SU-DHL-6 (cell line): ENCODE measurements around the gene NBPF20.
"Not testable (repeated sequence)": the region's sequence is repeated elsewhere in the genome, so short reads cannot be mapped to it uniquely, and the experiment has no call there.

Experiments
- H2AFZ ChIP-seq: fragments of 200-600 bp; sonication (generic); 2 replicates; pipeline ENCODE4 v1.6.1; 2014; ENCODE audit warnings: low read depth, mild to moderate bottlenecking, moderate library complexity, mixed read lengths, antibody characterized with exemption, low read length; ENCODE audit not compliant: severe bottlenecking
- H3F3A ChIP-seq: fragments of 200-600 bp; shearing (Covaris generic); 2 replicates; pipeline ENCODE4 v1.6.0; 2016; ENCODE audit warnings: antibody characterized with exemption, mild to moderate bottlenecking; ENCODE audit not compliant: insufficient read depth
- H3K27ac ChIP-seq: fragments of 200-600 bp; sonication (generic); 2 replicates; pipeline ENCODE4 v1.5.1; 2016; ENCODE audit warnings: low read depth, mild to moderate bottlenecking, low read length, moderate library complexity, mixed read lengths
- H3K27me3 ChIP-seq: fragments of 200-600 bp; sonication (generic), shearing (Covaris generic); 2 replicates; pipeline ENCODE4 v1.6.0; 2014; ENCODE audit warnings: mild to moderate bottlenecking, low read length
- H3K36me3 ChIP-seq: fragments of 200-600 bp; sonication (generic); 2 replicates; pipeline ENCODE4 v1.6.1; 2014; ENCODE audit warnings: mild to moderate bottlenecking, low read length, mixed read lengths
- H3K4me2 ChIP-seq: fragments of 300-600, 200-600 bp; shearing (Covaris generic), sonication (generic); 2 replicates; pipeline ENCODE4 v1.6.0; 2014; ENCODE audit warnings: low read length, low read depth, mild to moderate bottlenecking; ENCODE audit not compliant: poor library complexity, severe bottlenecking
- H3K4me3 ChIP-seq: fragments of 200-600 bp; sonication (generic); 2 replicates; pipeline ENCODE4 v1.5.1; 2014; ENCODE audit warnings: antibody characterized with exemption, low read length, mild to moderate bottlenecking, mixed read lengths; ENCODE audit not compliant: insufficient read depth, poor library complexity, severe bottlenecking
- H3K79me2 ChIP-seq: fragments of 200-600 bp; sonication (generic); 2 replicates; pipeline ENCODE4 v1.6.1; 2014; ENCODE audit warnings: mild to moderate bottlenecking, low read length, moderate library complexity; ENCODE audit not compliant: insufficient read depth
- H3K9ac ChIP-seq: fragments of 200-600 bp; sonication (generic); 2 replicates; pipeline ENCODE4 v1.7.0; 2014; ENCODE audit warnings: mild to moderate bottlenecking, low read length
- H3K9me2 ChIP-seq: fragments of 200-600 bp; sonication (generic); replicated peaks from 2 replicates; pipeline ENCODE4 v1.6.1; 2014; ENCODE audit warnings: low read length; ENCODE audit not compliant: insufficient read depth
- H3K9me3 ChIP-seq: fragments of 200-600 bp; sonication (generic); 2 replicates; pipeline ENCODE4 v1.6.1; 2014; ENCODE audit warnings: low read length, mixed read lengths; ENCODE audit not compliant: insufficient read depth
- H4K20me1 ChIP-seq: fragments of 200-600 bp; sonication (generic); 2 replicates; pipeline ENCODE4 v1.6.1; 2014; ENCODE audit warnings: low read depth, mild to moderate bottlenecking, antibody characterized with exemption, low read length, moderate library complexity, mixed read lengths

Gene NBPF20

GRCh38 chr1:145404949-145405348, 20.5 kb downstream of the NBPF20 start:
- H3K9me3 ChIP-seq, H3K4me2 ChIP-seq, H3K27ac ChIP-seq, H3K9ac ChIP-seq, H3K9me2 ChIP-seq, H2AFZ ChIP-seq, H4K20me1 ChIP-seq, H3F3A ChIP-seq, H3K36me3 ChIP-seq, H3K79me2 ChIP-seq, H3K27me3 ChIP-seq, H3K4me3 ChIP-seq: not testable (repeated sequence)

- H3K27me3 ChIP-seq, H4K20me1 ChIP-seq, H3F3A ChIP-seq, H3K36me3 ChIP-seq, H3K4me2 ChIP-seq, H3K9ac ChIP-seq, H3K27ac ChIP-seq, H2AFZ ChIP-seq, H3K4me3 ChIP-seq, H3K9me3 ChIP-seq, H3K79me2 ChIP-seq, H3K9me2 ChIP-seq: not testable (repeated sequence)
Observed at GRCh38 chr1:145400701-145401100, 24.7 kb downstream of the NBPF20 start.
